Suprapubic skin (tissue), 4 donors: ENCODE results near the gene ECT2.

Source experiments
- EP300 ChIP-seq: sonication (generic); formaldehyde crosslinking; IDR thresholded peaks from one replicate; pipeline ENCODE4 v1.6.1; 2017; ENCODE audit warnings: antibody characterized with exemption
- POLR2AphosphoS5 ChIP-seq, 3 donors: sonication (generic); formaldehyde crosslinking; IDR thresholded peaks; one replicate each; pipeline ENCODE4 v1.6.1; 2017; ENCODE audit warnings: antibody characterized with exemption in 3 of 3

GRCh38 chr3:172839679-172840078, 89.2 kb downstream of the ECT2 start:
- TF ChIP-seq EP300 (no peak), POLR2AphosphoS5 (IDR thresholded peaks at IDR 0.05) (no peak)
